Measurements from ENCODE around the gene HOMEZ. TPM values are rescaled to one million over a fixed set of nuclear protein-coding genes. Genes with fewer than 3 reads are reported as not detected.
"Not testable (repeated sequence)": the region's sequence is repeated elsewhere in the genome, so short reads cannot be mapped to it uniquely, and the experiment has no call there.

HOMEZ gene
- total RNA-seq, 1 donor from 2014 or later, result 21.7 TPM

GRCh38 chr14:23243066-23243465, 42.9 kb downstream of the HOMEZ start:
- no peak overlapping the region for H3K4me3 Mint-ChIP-seq (ENCODE audit: unreplicated experiment)
- DNase-seq (ENCODE audit: low spot score), result no peak
- no peaks in the 10 kb centered on the region for H3K4me1 Mint-ChIP-seq (ENCODE audit: unreplicated experiment)
- no peaks in the 10 kb centered on the region for H3K36me3 Mint-ChIP-seq (ENCODE audit: low read depth, unreplicated experiment)
- no peaks in the 10 kb centered on the region for H3K27me3 Mint-ChIP-seq (ENCODE audit: unreplicated experiment)
- no peaks in the 10 kb centered on the region for H3K9me3 Mint-ChIP-seq (ENCODE audit: unreplicated experiment)
- TF ChIP-seq CTCF (IDR thresholded peaks at IDR 0.05; ENCODE audit: unreplicated experiment), result no peak
- H3K27ac Mint-ChIP-seq (ENCODE audit: unreplicated experiment), result no peak overlapping the region

- Mint-ChIP-seq H3K36me3 (ENCODE audit: low read depth, unreplicated experiment) (no peaks in the 10 kb centered on the region), H3K4me3 (ENCODE audit: unreplicated experiment) (no peak overlapping the region), H3K27me3 (ENCODE audit: unreplicated experiment) (no peaks in the 10 kb centered on the region), H3K4me1 (ENCODE audit: unreplicated experiment) (no peaks in the 10 kb centered on the region), H3K27ac (ENCODE audit: unreplicated experiment) (no peak overlapping the region), H3K9me3 (ENCODE audit: unreplicated experiment) (no peaks in the 10 kb centered on the region)
- TF ChIP-seq CTCF (IDR thresholded peaks at IDR 0.05; ENCODE audit: unreplicated experiment), result no peak
- no peak for DNase-seq (ENCODE audit: low spot score)
These were observed 43.9 kb downstream of the HOMEZ start for GRCh38 chr14:23242076-23242475.

GRCh38 chr14:23241061-23241715, 44.7 kb downstream of the HOMEZ start:
- not testable (repeated sequence) for H3K4me3 Mint-ChIP-seq (ENCODE audit: unreplicated experiment); H3K27ac Mint-ChIP-seq (ENCODE audit: unreplicated experiment); H3K4me1 Mint-ChIP-seq (ENCODE audit: unreplicated experiment); H3K27me3 Mint-ChIP-seq (ENCODE audit: unreplicated experiment); H3K9me3 Mint-ChIP-seq (ENCODE audit: unreplicated experiment); H3K36me3 Mint-ChIP-seq (ENCODE audit: low read depth, unreplicated experiment); DNase-seq (ENCODE audit: low spot score)

GRCh38 chr14:23240661-23241060, 45.3 kb downstream of the HOMEZ start:
- Mint-ChIP-seq H3K27ac (ENCODE audit: unreplicated experiment) (no peak overlapping the region), H3K27me3 (ENCODE audit: unreplicated experiment) (no peaks in the 10 kb centered on the region)

GRCh38 chr14:23237772-23238594, 47.9 kb downstream of the HOMEZ start, which contains the start of gene RNF212B:
TSS of gene RNF212B (plus strand) at chr14:23237936. CDS start at chr14:23240346, 2,410 bp downstream.
- Mint-ChIP-seq H3K27me3 (ENCODE audit: unreplicated experiment) (no peaks in the 10 kb centered on the region), H3K27ac (ENCODE audit: unreplicated experiment) (no peak within 1 kb of the TSS)
- no peak for TF ChIP-seq CTCF (IDR thresholded peaks at IDR 0.05; ENCODE audit: unreplicated experiment)

More at GRCh38 chr14:23240661-23241060, 45.3 kb downstream of the HOMEZ start:
- Mint-ChIP-seq H3K4me1 (ENCODE audit: unreplicated experiment) (no peaks in the 10 kb centered on the region), H3K36me3 (ENCODE audit: low read depth, unreplicated experiment) (no peaks in the 10 kb centered on the region), H3K9me3 (ENCODE audit: unreplicated experiment) (no peaks in the 10 kb centered on the region), H3K4me3 (ENCODE audit: unreplicated experiment) (no peak overlapping the region)
- TF ChIP-seq CTCF (IDR thresholded peaks at IDR 0.05; ENCODE audit: unreplicated experiment), result no peak
- DNase-seq (ENCODE audit: low spot score), result no peak

GRCh38 chr14:23232241-23232808, 53.6 kb downstream of the HOMEZ start:
- H3K4me3 Mint-ChIP-seq (ENCODE audit: unreplicated experiment); H3K4me1 Mint-ChIP-seq (ENCODE audit: unreplicated experiment); H3K27ac Mint-ChIP-seq (ENCODE audit: unreplicated experiment); DNase-seq (ENCODE audit: low spot score); H3K27me3 Mint-ChIP-seq (ENCODE audit: unreplicated experiment); H3K9me3 Mint-ChIP-seq (ENCODE audit: unreplicated experiment); H3K36me3 Mint-ChIP-seq (ENCODE audit: low read depth, unreplicated experiment): not testable (repeated sequence)

More at GRCh38 chr14:23237772-23238594, 47.9 kb downstream of the HOMEZ start, which contains the start of gene RNF212B:
- Mint-ChIP-seq H3K9me3 (ENCODE audit: unreplicated experiment) (no peaks in the 10 kb centered on the region), H3K4me3 (ENCODE audit: unreplicated experiment) (no peak within 1 kb of the TSS), H3K36me3 (ENCODE audit: low read depth, unreplicated experiment) (no peaks in the 10 kb centered on the region), H3K4me1 (ENCODE audit: unreplicated experiment) (no peaks in the 10 kb centered on the region)
- peak; percentile 90 for DNase-seq (ENCODE audit: low spot score)

Measured in endothelial cell (in vitro differentiated cells).